HG03025 (cell line): ENCODE results near the gene SRRM2.

Experiments
- ATAC-seq: cut with Tn5 transposase; IDR thresholded peaks from one replicate; pipeline ENCODE4 v1.9.1; 2021; ENCODE audit warnings: mild to moderate bottlenecking, moderate library complexity; ENCODE audit not compliant: unreplicated experiment, low FRiP score

SRRM2 gene

DNA sequence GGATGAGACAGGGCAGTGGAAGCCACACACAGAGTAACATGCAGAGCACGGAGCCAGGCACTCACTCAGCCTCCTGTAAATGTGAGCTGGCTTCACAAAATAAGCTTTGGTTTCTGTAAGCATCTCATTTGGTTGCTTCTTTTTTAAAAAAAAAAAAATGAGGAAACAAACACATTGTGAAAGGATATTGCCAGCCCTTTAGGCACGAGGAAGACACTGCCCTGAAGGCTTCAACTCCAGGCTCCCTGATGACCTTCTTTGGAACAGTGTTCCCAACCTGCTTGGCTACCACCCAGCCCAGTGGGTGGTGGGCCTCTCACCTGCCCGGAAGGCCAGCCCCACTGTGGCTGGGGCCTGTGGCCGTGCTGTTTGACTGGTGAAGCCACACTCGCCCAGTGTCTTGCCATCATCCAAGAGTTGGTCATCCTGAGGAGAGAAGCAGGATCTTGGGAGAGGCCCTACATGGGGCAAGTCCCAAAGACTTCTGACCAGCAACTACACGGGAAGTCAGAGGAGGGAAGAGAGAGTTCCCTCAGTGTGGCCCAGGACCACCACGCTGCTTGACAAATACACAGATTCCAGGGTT lies 22.8 kb downstream of the SRRM2 start:
- ATAC-seq: no peak

DNA sequence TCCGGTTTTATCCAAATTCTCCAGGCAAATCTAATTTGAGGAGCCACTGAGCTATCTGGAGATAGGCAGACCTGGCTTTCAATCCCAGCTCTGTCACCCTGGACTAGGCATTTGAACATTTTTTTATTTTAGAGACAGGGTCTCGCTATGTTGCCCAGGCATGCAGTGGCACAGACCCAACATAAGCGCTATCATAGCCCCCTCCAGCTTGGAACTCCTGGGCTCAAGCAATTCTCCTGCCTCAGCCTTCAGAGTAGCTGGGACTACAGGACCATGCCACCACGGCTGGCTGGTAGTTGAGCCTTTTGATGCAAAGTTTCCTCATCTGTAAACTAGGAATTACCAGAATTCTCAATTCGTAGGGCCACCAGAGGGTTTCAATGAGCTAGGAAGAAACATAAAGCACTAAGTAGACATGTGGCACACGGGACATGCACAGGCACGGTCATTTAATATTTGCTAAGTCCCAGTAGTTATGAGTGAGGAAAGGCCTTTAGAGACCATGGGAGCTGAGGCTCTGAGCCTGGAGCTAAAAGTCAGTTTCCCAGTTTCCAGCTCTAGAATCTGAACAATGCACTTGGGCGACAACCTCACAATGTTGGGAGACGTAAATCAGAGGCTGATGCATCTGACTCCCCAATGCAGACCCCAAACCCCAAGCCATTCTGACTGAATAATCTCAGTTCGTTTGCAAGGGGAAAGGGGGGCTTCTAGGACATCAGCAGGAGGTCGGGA lies 23.5 kb downstream of the SRRM2 start:
- no peak for ATAC-seq

DNA sequence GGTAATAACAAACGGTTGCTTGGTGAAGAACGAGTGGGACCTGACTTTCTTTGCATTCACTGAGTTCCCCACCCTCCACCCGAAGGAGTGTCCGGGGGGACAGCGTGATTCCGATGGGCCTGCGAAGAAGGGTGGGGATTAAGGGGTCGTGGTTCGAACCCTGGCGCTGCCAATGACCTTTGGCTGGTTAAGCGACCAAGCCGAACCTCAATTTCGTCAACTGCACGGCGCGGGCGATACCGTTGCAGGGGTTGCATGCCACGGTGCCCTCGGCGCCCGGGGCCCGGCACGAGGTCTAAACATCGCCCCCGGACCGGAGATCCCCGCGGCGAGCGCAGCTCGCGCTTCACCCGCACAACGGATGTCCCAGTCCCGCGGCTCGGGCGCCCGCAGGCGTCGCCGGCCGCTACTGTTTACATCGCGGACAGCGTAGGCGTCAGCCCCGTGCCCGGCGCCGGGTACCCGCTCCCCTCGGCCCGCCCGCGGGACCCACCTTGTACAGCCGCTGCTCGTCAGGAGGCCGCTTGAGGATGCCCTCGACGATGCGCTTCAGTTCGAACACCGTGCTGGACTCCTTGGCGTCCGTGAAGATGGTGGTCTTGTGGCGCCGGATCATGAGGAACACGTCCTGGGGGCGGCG lies 24.2 kb downstream of the SRRM2 start:
- peak; percentile 22 for ATAC-seq

DNA sequence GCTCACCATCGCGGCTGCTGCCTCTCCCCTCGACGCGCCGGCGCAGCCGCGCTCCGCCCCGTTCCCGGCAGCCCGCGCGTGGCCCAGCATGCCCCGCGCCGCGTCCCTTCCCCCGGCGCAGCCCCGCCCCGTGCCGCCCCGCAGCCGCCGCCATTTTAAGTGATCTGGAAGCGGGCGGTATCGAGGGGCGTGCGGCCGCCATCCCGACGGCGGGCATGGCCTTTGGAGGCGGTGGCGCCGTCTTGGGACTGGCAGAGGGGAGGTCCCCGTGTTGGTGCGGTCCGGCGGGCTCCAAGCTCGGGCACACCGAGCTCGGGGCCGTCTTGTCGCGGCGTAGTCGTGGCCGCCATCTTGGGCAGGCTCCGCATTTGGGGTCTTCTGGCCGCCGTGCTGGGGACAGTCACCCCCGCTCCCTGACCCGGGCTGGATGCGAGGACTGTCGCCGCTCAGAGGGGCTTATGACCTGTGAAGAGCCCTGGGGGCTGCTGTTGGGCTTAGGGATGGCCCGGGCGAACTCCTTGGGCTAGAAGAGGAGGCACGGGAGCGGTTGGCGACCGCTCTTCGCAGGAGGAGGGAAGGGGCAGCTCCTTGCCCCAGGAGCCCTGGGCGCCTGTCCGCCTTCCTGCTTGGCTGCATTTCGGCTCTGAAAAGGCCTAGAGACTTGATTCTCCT lies 24.9 kb downstream of the SRRM2 start, which contains the start of gene ELOB:
ELOB (minus strand) TSS at position 50 of the 672 bp plus-strand sequence; CDS start at position 9, 41 bp downstream.
- peak; percentile 59 for ATAC-seq

DNA sequence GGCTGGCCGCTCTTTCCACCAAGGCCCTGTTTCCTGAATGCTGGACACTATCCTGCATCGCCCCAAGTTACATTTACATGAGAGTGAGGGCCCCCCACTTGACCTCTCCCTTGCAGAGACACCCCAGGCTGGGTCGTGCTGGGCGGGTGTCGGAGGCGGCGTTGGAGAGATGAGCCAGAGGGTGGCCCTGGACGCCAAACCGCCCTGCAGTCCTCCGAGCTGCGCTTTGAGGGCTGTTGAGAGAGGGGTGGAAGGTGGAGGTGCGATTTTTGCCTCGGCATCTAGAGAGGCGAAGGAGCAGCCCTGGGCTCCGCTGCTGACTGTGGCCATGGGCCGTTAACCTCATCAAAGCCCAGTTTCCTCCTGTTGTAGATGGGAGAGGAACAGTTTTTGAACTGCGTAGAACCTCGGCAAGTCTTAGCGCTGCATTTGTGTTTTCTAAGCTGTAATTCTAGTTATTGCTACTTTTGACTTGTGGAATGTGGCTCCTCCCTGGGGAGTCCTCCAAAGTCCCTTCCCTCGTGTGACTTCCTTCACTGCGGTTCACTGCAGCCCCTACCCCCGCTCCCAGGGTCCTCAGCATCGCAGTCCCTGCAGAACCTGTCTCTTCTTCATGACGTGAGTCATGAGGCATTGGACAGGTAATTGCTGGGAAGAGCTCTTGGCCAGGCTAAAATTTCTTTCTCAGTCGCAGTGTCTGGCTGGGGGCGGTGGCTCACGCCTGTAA lies 25.6 kb downstream of the SRRM2 start:
- peak; percentile 4 for ATAC-seq

DNA sequence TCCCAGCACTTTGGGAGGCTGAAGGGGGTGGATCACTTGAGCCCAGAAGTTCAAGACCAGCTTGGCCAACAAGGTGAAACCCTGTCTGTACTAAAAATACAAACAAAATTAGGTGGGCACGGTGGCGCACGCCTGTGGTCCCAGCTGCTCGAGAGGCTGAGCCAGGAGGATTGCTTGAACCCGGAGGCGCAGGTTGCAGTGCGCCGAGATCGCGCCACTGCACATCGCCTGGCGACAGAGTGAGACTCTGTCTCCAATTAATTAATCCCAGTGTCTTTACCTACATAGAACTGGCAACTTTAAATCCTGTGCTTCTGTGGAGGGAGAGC lies 26.2 kb downstream of the SRRM2 start:
- ATAC-seq: no peak

DNA sequence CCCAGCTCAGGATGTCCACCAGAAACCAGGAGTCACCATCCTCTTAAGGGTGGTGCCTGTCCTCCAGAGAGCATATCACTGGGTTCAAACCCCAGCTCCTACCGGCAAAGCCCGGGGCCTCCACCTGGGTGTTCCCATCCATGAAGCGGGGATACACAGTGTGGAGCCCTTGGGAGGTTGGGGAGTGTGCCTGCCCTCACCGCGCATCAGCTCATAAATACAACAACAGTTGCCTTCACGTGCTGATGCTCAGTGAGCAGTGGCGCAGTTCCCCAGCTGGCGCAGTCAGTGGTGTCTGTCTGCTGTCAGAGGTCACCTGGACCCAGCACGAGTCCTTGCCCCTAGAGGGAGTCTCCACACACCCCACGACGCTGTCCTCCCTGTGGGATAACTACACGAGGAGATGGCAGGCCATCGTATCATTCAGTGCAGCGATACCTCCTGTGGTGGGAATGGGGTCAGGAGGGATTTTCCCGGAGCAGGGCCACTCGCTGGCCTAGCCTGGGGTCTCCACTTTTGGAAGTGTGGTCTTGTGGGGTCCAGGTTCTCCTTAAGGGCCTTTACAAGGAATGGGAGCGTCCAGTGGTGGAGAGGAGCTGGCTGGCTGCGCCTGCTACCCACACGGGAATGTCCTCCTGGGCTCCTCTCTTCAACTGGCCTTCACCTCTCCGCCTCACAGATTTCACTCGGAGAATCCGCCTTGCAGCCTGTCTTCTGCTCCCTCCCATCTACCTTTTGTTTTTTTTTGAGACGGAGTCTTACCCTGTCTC lies 26.9 kb downstream of the SRRM2 start:
- ATAC-seq: no peak

DNA sequence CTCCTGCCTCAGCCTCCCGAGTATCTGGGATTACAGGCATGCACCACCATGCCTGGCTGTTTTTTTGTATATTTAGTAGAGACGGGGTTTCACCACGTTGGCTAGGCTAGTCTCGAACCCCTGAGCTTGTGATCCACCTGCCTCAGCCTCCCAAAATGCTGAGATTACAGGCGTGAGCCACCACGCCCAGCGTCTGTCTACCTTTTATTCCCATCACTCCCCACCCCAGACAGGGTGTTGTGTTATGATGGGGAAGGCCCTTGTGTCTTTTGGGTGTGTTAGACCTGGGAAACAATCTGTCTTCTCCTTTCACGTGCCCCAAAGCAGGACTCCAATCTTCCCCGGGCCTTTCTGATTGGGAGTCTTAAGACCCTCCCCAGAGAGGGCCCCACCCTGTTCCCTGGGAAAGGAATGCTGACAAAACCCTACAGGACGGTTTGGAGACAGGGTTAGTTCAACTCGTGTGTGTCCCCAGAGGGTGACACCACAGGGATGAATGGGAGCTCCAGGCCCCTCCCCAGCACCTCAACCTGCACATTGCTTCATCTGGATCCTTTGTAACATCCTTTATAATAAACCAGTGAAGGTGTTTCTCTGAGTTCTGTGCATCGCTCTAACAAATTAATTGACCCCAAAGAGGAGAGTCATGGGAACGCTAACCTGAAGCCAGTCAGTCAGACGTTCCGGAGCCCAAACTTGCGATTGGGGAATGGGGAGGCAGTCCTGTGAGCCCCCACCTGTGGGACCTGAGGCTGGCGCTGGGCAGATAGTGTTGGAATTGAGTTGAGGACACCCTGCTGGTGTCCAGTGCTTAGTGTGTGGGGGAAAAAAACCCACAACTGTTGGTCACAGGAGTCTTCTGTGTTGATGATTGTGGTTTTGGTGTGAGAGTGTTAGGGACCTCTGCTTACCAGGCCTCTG lies 27.8 kb downstream of the SRRM2 start:
- ATAC-seq: no peak

DNA sequence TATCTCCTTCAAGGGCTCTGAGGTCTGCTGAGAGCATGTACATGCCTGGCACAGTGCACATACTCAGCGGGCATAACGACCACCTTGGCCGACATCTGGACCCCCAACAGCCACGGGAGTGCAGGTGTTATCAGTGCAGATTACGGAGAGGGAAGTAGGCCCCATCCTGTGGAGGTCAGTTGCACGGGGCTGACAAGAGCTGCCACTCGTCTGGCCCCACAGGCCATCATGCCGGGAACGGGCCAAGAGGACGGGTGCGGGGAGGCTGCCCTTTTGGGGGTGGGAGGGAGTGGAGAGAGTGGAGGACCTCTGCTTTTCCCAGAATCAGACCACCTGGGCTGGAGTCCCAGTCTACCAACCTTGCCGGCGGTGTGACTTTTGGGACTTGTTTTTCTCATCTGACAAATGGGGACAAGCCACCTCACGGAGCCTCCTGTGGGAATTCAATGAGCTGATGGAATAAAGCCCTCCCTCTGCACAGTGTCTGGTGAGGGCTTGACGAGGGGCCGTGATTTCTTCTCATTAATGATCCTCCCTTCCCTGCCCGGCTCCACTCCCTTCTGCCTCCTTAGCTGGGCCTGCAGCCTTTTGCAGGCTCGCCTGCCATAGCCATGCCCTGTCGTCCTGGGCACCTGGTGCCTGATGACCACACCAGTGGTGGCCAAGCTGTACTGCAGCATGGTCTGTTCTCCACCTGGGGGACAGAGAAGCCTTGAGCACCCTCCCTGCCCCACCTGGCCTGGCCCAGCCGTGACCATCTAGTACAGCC lies 30.3 kb downstream of the SRRM2 start:
- no peak for ATAC-seq

DNA sequence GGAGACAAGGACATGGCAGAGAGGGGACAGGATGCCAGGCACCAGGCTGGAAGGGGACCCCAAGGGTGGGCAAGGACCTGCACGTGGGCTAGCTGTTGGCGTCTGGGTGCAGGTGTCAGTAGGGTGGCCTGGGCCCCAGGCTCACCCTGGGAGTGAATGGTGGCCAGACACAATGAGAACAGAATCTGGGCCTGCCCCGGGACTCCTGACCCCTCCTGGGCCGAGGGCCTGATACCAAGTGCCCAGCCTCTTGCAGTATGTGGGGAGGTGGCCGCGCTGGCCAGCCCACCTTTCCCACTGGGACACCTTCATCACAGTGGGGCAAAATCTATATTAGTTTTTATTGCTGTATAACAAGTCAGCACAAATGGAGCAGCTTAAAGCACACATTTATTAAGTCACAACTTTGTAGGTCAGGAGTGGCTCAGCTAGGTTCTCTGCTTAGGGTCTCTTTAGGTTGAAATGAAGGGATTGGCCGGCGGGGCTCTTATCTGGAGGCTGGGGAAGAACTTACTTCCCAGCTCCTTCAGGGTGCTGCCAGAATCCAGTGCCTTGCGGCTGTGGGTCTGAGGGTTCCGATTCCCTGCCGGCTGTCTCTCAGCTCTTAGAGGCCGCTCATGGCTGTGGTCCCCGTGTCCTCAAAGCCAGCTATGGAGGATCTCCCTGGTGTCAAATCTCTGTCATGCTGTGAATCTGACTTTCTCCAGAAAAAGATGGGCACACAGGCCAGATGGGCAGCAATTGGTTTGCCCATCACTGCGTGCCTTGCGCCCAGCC lies 31.3 kb downstream of the SRRM2 start:
- no peak for ATAC-seq

DNA sequence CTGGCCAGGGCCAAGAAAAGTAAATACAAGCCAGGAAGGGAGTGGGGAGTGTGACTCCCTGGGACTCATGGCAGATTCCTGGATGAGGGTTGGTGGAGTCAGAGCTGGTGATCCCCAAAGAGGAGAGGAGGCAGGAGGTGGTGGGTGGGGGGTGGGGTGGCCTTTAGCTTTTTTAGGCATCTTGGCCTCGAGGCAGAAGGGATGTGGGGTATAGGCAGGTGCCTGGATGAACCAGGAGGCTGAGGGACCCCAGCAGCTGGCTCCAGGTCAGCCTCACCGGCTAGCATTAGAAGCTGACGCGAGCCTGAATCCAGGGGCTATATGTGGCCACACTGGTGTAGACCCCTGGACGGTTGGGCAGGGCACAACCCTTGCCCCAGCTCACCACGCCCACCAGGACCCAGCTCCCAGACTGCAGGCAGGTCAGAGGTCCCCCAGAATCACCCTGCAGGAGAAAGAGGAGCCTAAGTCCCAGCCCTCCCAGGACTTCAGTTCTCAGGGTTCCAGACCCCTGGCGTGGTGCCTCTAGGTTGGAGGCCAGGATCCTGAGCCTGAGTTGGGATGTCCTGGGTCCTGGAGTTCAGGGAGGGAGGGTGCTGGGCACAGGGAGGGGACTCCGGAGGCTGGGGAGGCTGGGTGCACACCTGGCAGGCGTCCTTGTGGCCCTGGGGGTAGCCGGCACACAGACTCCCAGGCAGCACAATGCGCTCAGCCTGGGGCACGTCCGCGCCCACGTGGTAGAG lies 32.1 kb downstream of the SRRM2 start:
- no peak for ATAC-seq

DNA sequence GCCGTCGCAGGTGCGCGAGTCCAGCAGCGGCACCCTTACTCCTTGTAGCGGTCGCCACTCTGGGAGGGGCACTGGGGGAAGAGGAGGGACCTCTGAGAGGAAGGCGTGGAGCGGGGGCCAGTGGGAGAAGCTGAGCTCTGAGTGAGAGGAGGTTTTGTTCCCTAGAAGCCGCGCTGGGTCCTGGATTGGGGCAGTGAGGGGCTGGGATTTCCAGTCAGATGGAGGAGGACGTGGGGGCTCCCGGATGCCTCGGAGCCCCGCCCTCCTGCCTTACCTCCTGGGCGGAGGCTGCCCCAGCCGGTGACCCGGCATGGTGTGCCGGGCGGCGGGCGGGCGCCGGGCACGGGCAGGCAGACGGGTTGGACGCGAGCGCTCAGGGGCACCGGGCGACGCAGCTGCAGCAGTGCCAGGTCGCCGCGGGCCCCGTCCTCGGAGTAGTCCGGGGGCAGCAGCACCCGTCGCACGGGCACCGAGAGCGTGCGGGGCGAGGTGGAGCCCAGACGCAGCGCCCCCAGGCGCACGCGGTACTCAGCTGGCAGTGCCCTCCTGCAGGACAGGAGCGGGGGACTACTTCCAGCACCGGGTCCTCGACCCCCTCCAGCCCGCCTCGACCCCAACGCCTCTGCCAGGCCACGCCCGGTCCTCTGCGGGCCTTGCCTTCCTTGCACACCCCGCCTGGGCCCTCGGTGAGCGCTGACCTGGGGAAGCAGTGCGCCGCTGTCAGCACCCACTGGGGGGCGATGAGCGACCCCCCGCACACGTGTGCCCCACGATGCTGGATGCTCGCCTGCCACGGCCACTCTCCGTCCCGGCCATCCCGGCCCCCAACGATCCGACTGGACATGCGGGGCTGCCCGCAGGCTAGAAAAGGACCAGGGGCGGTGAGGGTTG lies 32.9 kb downstream of the SRRM2 start:
- no peak for ATAC-seq

DNA sequence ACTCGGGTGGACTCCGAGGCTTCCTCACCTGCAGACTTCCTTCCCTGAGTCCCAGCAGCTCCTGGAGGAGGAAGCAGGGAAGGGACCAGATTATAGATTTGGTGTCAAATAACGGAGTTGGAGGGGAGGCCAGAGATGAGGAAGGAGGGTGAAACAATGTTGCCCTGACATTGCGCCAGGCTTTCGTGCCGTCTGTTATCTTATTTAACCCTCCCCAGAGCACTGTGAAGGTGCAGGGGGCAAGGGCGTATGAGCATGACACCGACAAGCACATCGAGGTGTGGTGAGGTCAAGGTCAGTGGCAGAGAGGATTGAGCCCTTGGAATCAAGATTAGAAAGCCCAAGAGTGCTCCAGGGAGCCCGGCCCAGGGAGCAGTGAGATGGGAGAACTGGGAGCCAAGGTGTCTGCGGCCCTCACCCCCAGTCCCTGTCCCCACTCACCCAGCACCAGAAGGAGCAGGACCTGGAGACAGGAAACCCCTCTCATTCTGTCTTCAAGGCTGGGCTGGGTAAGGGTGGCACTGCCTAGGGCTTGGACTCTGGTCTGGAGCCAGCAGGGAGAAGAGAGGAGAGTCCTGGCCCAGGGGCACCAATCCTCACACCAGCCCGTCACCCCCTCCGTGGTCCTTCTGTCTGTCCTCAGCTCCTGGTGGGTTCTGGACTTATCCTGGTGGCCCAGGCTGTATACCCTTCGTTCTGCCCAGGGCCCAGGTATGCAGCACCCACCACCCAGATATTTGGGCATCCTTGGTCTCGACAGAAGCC lies 33.8 kb downstream of the SRRM2 start:
- no peak for ATAC-seq

DNA sequence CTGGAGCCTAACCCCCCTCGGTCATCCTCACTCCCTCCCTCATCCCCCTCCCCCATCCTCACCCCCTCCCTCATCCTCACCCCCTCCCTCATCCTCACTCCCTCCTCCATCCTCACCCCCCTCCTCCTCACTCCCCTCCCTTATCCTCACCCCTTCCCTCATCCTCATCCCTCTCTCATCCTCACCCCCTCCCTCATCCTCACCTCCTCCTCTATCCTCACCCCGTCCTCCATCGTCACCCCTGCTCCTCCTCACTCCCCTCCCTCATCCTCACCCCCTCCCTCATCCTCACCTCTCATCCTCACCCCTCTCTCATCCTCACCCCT lies 34.4 kb downstream of the SRRM2 start:
- ATAC-seq: no peak

DNA sequence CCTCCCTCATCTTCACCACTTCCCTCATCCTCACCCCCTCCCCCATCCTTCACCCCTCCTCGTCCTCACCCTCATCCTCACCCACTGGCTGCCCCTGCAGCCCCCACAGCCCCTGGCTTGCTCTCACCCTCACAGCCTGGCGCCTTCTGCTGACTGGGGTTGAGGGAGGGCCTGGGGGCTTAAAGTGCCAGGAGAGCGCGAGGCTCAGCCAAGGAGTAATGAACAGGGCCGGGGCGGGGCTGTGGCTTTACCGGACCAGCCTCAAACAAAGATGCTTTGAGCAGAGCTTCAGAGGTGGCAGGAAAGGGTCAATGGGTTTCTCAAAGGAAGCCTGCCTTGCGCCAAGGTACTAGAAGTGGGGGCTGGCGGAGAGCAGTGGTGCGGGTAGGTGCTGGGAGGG lies 35.0 kb downstream of the SRRM2 start, which contains the start of gene PRSS33:
PRSS33 (minus strand) TSS at position 155 of the 400 bp plus-strand sequence. CDS start 1,013 bp downstream, outside the sequence.
- ATAC-seq: no peak
